DMS114 treated with DMSO at 0.1 percent for 48 hours (cell line): ENCODE data around the gene ASB18.
"Not testable (repeated sequence)": the region's sequence is repeated elsewhere in the genome, so short reads cannot be mapped to it uniquely, and the experiment has no call there.

Experiments
- DNase-seq: peaks from one replicate; lab custom pipeline; 2025; ENCODE audit not compliant: unreplicated experiment; lab: John Stamatoyannopoulos, UW

The ASB18 gene

GRCh38 chr2:236287656-236288055 is 23.4 kb upstream of the ASB18 start:
- no peak for DNase-seq

GRCh38 chr2:236286873-236287545 is 22.8 kb upstream of the ASB18 start:
- no peak for DNase-seq

GRCh38 chr2:236284208-236284607 is 20.0 kb upstream of the ASB18 start:
- DNase-seq = no peak

- no peak for DNase-seq
Measured at GRCh38 chr2:236282406-236282805, 18.2 kb upstream of the ASB18 start.

- DNase-seq = no peak
Measured at GRCh38 chr2:236281423-236281822, 17.2 kb upstream of the ASB18 start.

GRCh38 chr2:236273126-236273525 is 8.9 kb upstream of the ASB18 start:
- no peak for DNase-seq

- no peak for DNase-seq
Measured at GRCh38 chr2:236271851-236272250, 7.6 kb upstream of the ASB18 start.

GRCh38 chr2:236269876-236270275 is 5.7 kb upstream of the ASB18 start:
- not testable (repeated sequence) for DNase-seq

- DNase-seq = no peak
Measured at GRCh38 chr2:236265675-236266074, 1.5 kb upstream of the ASB18 start.

- DNase-seq = no peak
Measured at GRCh38 chr2:236262238-236262637, 2.0 kb downstream of the ASB18 start.

- no peak for DNase-seq
Measured at GRCh38 chr2:236261452-236261851, 2.8 kb downstream of the ASB18 start.

- no peak for DNase-seq
Measured at GRCh38 chr2:236259371-236259770, 4.8 kb downstream of the ASB18 start.

GRCh38 chr2:236257575-236257974 is 6.6 kb downstream of the ASB18 start:
- DNase-seq = no peak

GRCh38 chr2:236257136-236257535 is 7.1 kb downstream of the ASB18 start:
- no peak for DNase-seq

GRCh38 chr2:236256366-236256985 is 7.7 kb downstream of the ASB18 start:
- no peak for DNase-seq

- no peak for DNase-seq
Measured at GRCh38 chr2:236254674-236255073, 9.5 kb downstream of the ASB18 start.

- DNase-seq = no peak
Measured at GRCh38 chr2:236254001-236254400, 10.2 kb downstream of the ASB18 start.

- no peak for DNase-seq
Measured at GRCh38 chr2:236252602-236253001, 11.6 kb downstream of the ASB18 start.

- DNase-seq = no peak
Measured at GRCh38 chr2:236250909-236251579, 13.2 kb downstream of the ASB18 start.

- no peak for DNase-seq
Measured at GRCh38 chr2:236250286-236250685, 13.9 kb downstream of the ASB18 start.

GRCh38 chr2:236249066-236249465 is 15.1 kb downstream of the ASB18 start:
- no peak for DNase-seq

GRCh38 chr2:236246711-236247246 is 17.4 kb downstream of the ASB18 start:
- DNase-seq = no peak
